ENCODE measurements around the gene AFG3L2.

DNA sequence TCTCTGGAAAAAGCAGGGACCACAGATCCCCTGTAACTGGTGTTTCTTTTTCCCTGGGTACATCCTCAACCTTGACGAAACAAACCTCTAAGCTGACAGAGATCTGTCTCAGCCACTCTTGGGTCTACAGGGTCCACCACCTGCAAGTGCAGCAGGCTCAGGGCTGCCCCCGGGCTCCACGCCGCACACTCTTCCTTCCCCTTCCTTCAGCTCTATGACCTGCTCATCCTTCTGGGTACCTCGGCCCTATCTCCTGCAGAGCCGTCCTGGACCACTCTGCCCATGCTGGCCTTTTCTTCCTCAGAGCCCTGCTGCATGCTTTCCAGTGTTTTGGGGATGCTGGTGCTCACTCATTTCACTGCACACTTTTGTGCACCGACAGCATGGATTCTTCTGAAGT lies 41.5 kb downstream of the AFG3L2 start:
- TF ChIP-seq, protein P1, sequence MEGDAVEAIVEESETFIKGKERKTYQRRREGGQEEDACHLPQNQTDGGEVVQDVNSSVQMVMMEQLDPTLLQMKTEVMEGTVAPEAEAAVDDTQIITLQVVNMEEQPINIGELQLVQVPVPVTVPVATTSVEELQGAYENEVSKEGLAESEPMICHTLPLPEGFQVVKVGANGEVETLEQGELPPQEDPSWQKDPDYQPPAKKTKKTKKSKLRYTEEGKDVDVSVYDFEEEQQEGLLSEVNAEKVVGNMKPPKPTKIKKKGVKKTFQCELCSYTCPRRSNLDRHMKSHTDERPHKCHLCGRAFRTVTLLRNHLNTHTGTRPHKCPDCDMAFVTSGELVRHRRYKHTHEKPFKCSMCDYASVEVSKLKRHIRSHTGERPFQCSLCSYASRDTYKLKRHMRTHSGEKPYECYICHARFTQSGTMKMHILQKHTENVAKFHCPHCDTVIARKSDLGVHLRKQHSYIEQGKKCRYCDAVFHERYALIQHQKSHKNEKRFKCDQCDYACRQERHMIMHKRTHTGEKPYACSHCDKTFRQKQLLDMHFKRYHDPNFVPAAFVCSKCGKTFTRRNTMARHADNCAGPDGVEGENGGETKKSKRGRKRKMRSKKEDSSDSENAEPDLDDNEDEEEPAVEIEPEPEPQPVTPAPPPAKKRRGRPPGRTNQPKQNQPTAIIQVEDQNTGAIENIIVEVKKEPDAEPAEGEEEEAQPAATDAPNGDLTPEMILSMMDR (IDR thresholded peaks at IDR 0.05) = no peak
- TF ChIP-seq EP300 (IDR thresholded peaks at IDR 0.05) = no peak
- no peak for TF ChIP-seq POLR2A (IDR thresholded peaks at IDR 0.05)
- no peak for TF ChIP-seq POLR2AphosphoS5 (IDR thresholded peaks at IDR 0.05)

Measured in sigmoid colon (tissue), 4 donors.